Endothelial cell of hepatic sinusoid (primary cell): ENCODE results near the gene TRPM2.
"Not testable (repeated sequence)": the region's sequence is repeated elsewhere in the genome, so short reads cannot be mapped to it uniquely, and the experiment has no call there.

Experiments used
- in situ Hi-C: cut with HindIII; loops from 2 replicates; pipeline ENCODE4 v1.10.0; 2017; ENCODE audit warnings: low sequenced_read_pairs

Gene TRPM2

GRCh38 chr21:44390886-44391285 lies 37.5 kb downstream of the TRPM2 start:
- in situ Hi-C loops = loop anchor here (25.0 kb wide), 1 partner anchor 96 kb away; no protein-coding TSS in a partner anchor

GRCh38 chr21:44391345-44392091 lies 38.1 kb downstream of the TRPM2 start:
- in situ Hi-C loops = loop anchor here (25.0 kb wide), 1 partner anchor 96 kb away; no protein-coding TSS in a partner anchor

GRCh38 chr21:44392185-44392584 lies 38.8 kb downstream of the TRPM2 start:
- in situ Hi-C loops = loop anchor here (25.0 kb wide), 1 partner anchor 95 kb away; no protein-coding TSS in a partner anchor

- in situ Hi-C loops = loop anchor here (25.0 kb wide), 1 partner anchor 94 kb away; no protein-coding TSS in a partner anchor
Observed at GRCh38 chr21:44392916-44393315, 39.5 kb downstream of the TRPM2 start.

GRCh38 chr21:44394733-44395132 lies 41.3 kb downstream of the TRPM2 start:
- in situ Hi-C loops = loop anchor here (25.0 kb wide), 1 partner anchor 93 kb away; no protein-coding TSS in a partner anchor

- in situ Hi-C loops = loop anchor here (25.0 kb wide), 1 partner anchor 92 kb away; no protein-coding TSS in a partner anchor
Observed at GRCh38 chr21:44395260-44395659, 41.8 kb downstream of the TRPM2 start.

GRCh38 chr21:44396803-44397202 lies 43.4 kb downstream of the TRPM2 start:
- in situ Hi-C loops = loop anchor here (25.0 kb wide), 1 partner anchor 90 kb away; no protein-coding TSS in a partner anchor

GRCh38 chr21:44397431-44398031 lies 44.1 kb downstream of the TRPM2 start:
- in situ Hi-C loops = loop anchor here (25.0 kb wide), 1 partner anchor 90 kb away; no protein-coding TSS in a partner anchor

- in situ Hi-C loops = loop anchor here (25.0 kb wide), 1 partner anchor 89 kb away; no protein-coding TSS in a partner anchor
Observed at GRCh38 chr21:44398499-44398898, 45.1 kb downstream of the TRPM2 start.

- in situ Hi-C loops = loop anchor here (25.0 kb wide), 1 partner anchor 88 kb away; no protein-coding TSS in a partner anchor
Observed at GRCh38 chr21:44399151-44399954, 45.9 kb downstream of the TRPM2 start.

GRCh38 chr21:44399955-44400790 lies 46.8 kb downstream of the TRPM2 start:
- in situ Hi-C loops = loop anchor here (25.0 kb wide), 1 partner anchor 87 kb away; no protein-coding TSS in a partner anchor

- in situ Hi-C loops = no loop called here
Observed at GRCh38 chr21:44400791-44401385, 47.5 kb downstream of the TRPM2 start.

- in situ Hi-C loops = no loop called here
Observed at GRCh38 chr21:44401386-44402160, 48.2 kb downstream of the TRPM2 start.

GRCh38 chr21:44402323-44403105 lies 49.1 kb downstream of the TRPM2 start:
- in situ Hi-C loops = no loop called here

GRCh38 chr21:44403106-44404020 lies 49.9 kb downstream of the TRPM2 start:
- in situ Hi-C loops = no loop called here

GRCh38 chr21:44404482-44404881 lies 51.1 kb downstream of the TRPM2 start:
- in situ Hi-C loops = not testable (repeated sequence)
